PC-3 (cell line): ENCODE results near the gene ZNF592.

Source experiments
- CTCF ChIP-seq: fragments of 300-600 bp; sonication (generic); conservative IDR thresholded peaks from 2 replicates; pipeline ENCODE4 v1.5.1; 2017; ENCODE audit warnings: antibody characterized with exemption, low read depth, mild to moderate bottlenecking, low read length
- EZH2 ChIP-seq: fragments of 300-600 bp; sonication (generic); IDR thresholded peaks from one replicate; pipeline ENCODE4 v1.6.1; 2017; ENCODE audit warnings: antibody characterized with exemption, mild to moderate bottlenecking, low read length; ENCODE audit not compliant: unreplicated experiment
- EZH2phosphoT487 ChIP-seq: fragments of 300-600 bp; sonication (generic); IDR thresholded peaks from 2 replicates; pipeline ENCODE4 v1.6.1; 2018; ENCODE audit warnings: mild to moderate bottlenecking, antibody characterized with exemption, low read length, borderline replicate concordance

DNA sequence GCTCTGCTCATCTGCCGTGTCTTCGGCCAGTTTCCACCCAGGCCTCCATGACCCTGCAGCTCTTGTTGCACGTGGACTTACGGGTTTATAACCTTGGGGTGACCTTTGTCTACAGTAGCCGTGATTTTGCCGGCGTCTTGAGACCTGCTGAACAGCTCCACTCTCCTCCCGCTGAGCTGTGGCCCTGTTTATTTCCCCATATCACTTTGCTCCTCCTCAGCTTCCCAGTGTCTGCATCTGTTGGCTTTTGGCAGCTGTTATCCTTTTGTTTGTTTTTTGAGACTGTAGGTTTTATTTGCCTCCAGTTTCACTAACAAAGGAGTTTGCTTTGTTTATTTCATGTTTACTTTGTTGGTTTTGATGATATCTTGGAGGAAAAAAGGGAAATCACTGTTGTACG is 106.7 kb downstream of the ZNF592 start:
- no peak for TF ChIP-seq EZH2phosphoT487
- no peak for TF ChIP-seq EZH2
- no peak for TF ChIP-seq CTCF
